ENCODE measurements around the gene LLGL2. TPM values are rescaled to one million over a fixed set of nuclear protein-coding genes. Genes with fewer than 3 reads are reported as not detected.
"Not testable (repeated sequence)": the region's sequence is repeated elsewhere in the genome, so short reads cannot be mapped to it uniquely, and the experiment has no call there.

LLGL2 gene
- total RNA-seq = 1,000 to 10,000 TPM in 1 of 4 donors, 100 to 1,000 TPM in 3; 326 to 1,573 (median 641) TPM

- peaks cover 0 to 38% (median 20%) of the 10 kb centered on the region in 4 donors for H3K4me1 ChIP-seq
- TF ChIP-seq POLR2A (IDR thresholded peaks at IDR 0.05) (peak; percentile 81), POLR2AphosphoS5 (IDR thresholded peaks at IDR 0.05) (peak; percentile 9 to 87 (median 83)), CTCF (IDR thresholded peaks at IDR 0.05) (peak; percentile 26 to 68 (median 47)), EP300 (IDR thresholded peaks at IDR 0.05; ENCODE audit: low read depth) (no peak)
- H3K27me3 ChIP-seq = no peaks in the 10 kb centered on the region
- WGBS, 2 donors (ENCODE audit: low coverage in 1 of 2) = 0 to 2% methylated on average over 12 to 18 of the region's 108 CpGs
- no peaks in the 10 kb centered on the region for H3K9me3 ChIP-seq
- peak within 1 kb of the TSS; percentile 87 to 96 (median 92) for H3K27ac ChIP-seq
- in situ Hi-C loops (cut with MboI; ENCODE audit: low pct_ligation_motif_present in 1 of 4, low pct_unique_long_range_greater_than_20kb in 1 of 4, low sequenced_read_pairs in 3 of 4) = no loop called here
- intact Hi-C loops (cut with DNase I; ENCODE audit: low total_unique reads) = no loop called here
- H3K36me3 ChIP-seq = peaks cover 0 to 5% (median 0%) of the 10 kb centered on the region in 4 donors
- peak; percentile 94 for DNase-seq
- H3K4me3 ChIP-seq = peak within 1 kb of the TSS; percentile 65 to 97 (median 76)
Measured at GRCh38 chr17:75524970-75525805, at the start of gene LLGL2. Gene LLGL2 (plus strand): TSS chr17:75525697. CDS start chr17:75543427, 17,730 bp downstream.

GRCh38 chr17:75475851-75476250, 49.6 kb upstream of the LLGL2 start:
- 40 to 54% methylated on average over 1 to 3 of the region's 3 CpGs for WGBS, 2 donors (ENCODE audit: low coverage in 1 of 2)
- H3K36me3 ChIP-seq = peaks cover 0 to 5% (median 0%) of the 10 kb centered on the region in 4 donors
- no peak for DNase-seq

GRCh38 chr17:75476271-75476671, 49.2 kb upstream of the LLGL2 start:
- H3K4me1 ChIP-seq = peaks cover 16 to 29% (median 23%) of the 10 kb centered on the region in 4 donors
- H3K36me3 ChIP-seq = peaks cover 0 to 5% (median 0%) of the 10 kb centered on the region in 4 donors
- peak overlapping the region; percentile 53 to 76 (median 60) for H3K27ac ChIP-seq
- no peaks in the 10 kb centered on the region for H3K27me3 ChIP-seq
- TF ChIP-seq POLR2A (IDR thresholded peaks at IDR 0.05) (no peak), POLR2AphosphoS5 (IDR thresholded peaks at IDR 0.05) (no peak), EP300 (IDR thresholded peaks at IDR 0.05; ENCODE audit: low read depth) (no peak), CTCF (IDR thresholded peaks at IDR 0.05) (no peak)
- intact Hi-C loops (cut with DNase I; ENCODE audit: low total_unique reads) = no loop called here
- DNase-seq = no peak
- in situ Hi-C loops (cut with MboI; ENCODE audit: low pct_ligation_motif_present in 1 of 4, low pct_unique_long_range_greater_than_20kb in 1 of 4, low sequenced_read_pairs in 3 of 4) = no loop called here
- no peak overlapping the region for H3K4me3 ChIP-seq
- WGBS, 2 donors (ENCODE audit: low coverage in 1 of 2) = 49 to 88% methylated on average over 3 to 8 of the region's 8 CpGs
- H3K9me3 ChIP-seq = no peaks in the 10 kb centered on the region

More at GRCh38 chr17:75475851-75476250, 49.6 kb upstream of the LLGL2 start:
- no peak overlapping the region for H3K4me3 ChIP-seq
- in situ Hi-C loops (cut with MboI; ENCODE audit: low pct_ligation_motif_present in 1 of 4, low pct_unique_long_range_greater_than_20kb in 1 of 4, low sequenced_read_pairs in 3 of 4) = no loop called here
- H3K4me1 ChIP-seq = peaks cover 16 to 26% (median 22%) of the 10 kb centered on the region in 4 donors
- TF ChIP-seq EP300 (IDR thresholded peaks at IDR 0.05; ENCODE audit: low read depth) (no peak), POLR2AphosphoS5 (IDR thresholded peaks at IDR 0.05) (no peak), CTCF (IDR thresholded peaks at IDR 0.05) (no peak), POLR2A (IDR thresholded peaks at IDR 0.05) (no peak)
- H3K9me3 ChIP-seq = no peaks in the 10 kb centered on the region
- H3K27ac ChIP-seq = peak overlapping the region; percentile 53 to 76 (median 60)
- intact Hi-C loops (cut with DNase I; ENCODE audit: low total_unique reads) = no loop called here
- no peaks in the 10 kb centered on the region for H3K27me3 ChIP-seq

- no peaks in the 10 kb centered on the region for H3K27me3 ChIP-seq
- intact Hi-C loops (cut with DNase I; ENCODE audit: low total_unique reads) = no loop called here
- in situ Hi-C loops (cut with MboI; ENCODE audit: low pct_ligation_motif_present in 1 of 4, low pct_unique_long_range_greater_than_20kb in 1 of 4, low sequenced_read_pairs in 3 of 4) = no loop called here
- H3K4me1 ChIP-seq = peaks cover 22 to 36% (median 27%) of the 10 kb centered on the region in 4 donors
- no peaks in the 10 kb centered on the region for H3K9me3 ChIP-seq
- DNase-seq = no peak
- H3K27ac ChIP-seq = peak overlapping the region; percentile 53 to 76 (median 60)
- 63 to 75% methylated on average over 2 to 11 of the region's 11 CpGs for WGBS, 2 donors (ENCODE audit: low coverage in 1 of 2)
- TF ChIP-seq POLR2AphosphoS5 (IDR thresholded peaks at IDR 0.05) (no peak), CTCF (IDR thresholded peaks at IDR 0.05) (no peak), POLR2A (IDR thresholded peaks at IDR 0.05) (no peak), EP300 (IDR thresholded peaks at IDR 0.05; ENCODE audit: low read depth) (no peak)
- no peak overlapping the region for H3K4me3 ChIP-seq
- H3K36me3 ChIP-seq = peaks cover 0 to 5% (median 0%) of the 10 kb centered on the region in 4 donors
Measured at GRCh38 chr17:75476752-75477489, 48.6 kb upstream of the LLGL2 start.

- DNase-seq; in situ Hi-C loops (cut with MboI; ENCODE audit: low pct_ligation_motif_present in 1 of 4, low pct_unique_long_range_greater_than_20kb in 1 of 4, low sequenced_read_pairs in 3 of 4); H3K27me3 ChIP-seq; H3K36me3 ChIP-seq; intact Hi-C loops (cut with DNase I; ENCODE audit: low total_unique reads); H3K4me3 ChIP-seq; H3K9me3 ChIP-seq: not testable (repeated sequence)
- Histone ChIP-seq H3K4me1 (peaks cover 22 to 40% (median 26%) of the 10 kb centered on the region in 4 donors), H3K27ac (peak overlapping the region in 2 of 4 donors; percentile 53 to 76)
- WGBS, 2 donors (ENCODE audit: low coverage in 1 of 2) = 82 to 88% methylated on average over 8 to 11 of the region's 11 CpGs
Measured at GRCh38 chr17:75477490-75477862, 48.0 kb upstream of the LLGL2 start.

Measured in transverse colon (tissue), 4 donors.